Endothelial cell of coronary artery (primary cell): ENCODE data around the gene TCTA. TPM values are rescaled to one million over a fixed set of nuclear protein-coding genes. Genes with fewer than 3 reads are reported as not detected.

ENCODE experiments used
- total RNA-seq: library from RNA; depleted of rRNA; stranded (reverse); fragments of >200 nt; gene quantifications from 2 replicates; pipeline ENCODE4 v1.2.3, GENCODE V29; 2014

Gene TCTA, protein sequence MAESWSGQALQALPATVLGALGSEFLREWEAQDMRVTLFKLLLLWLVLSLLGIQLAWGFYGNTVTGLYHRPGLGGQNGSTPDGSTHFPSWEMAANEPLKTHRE
- 12.8 and 13.5 TPM in 2 replicates for total RNA-seq

DNA sequence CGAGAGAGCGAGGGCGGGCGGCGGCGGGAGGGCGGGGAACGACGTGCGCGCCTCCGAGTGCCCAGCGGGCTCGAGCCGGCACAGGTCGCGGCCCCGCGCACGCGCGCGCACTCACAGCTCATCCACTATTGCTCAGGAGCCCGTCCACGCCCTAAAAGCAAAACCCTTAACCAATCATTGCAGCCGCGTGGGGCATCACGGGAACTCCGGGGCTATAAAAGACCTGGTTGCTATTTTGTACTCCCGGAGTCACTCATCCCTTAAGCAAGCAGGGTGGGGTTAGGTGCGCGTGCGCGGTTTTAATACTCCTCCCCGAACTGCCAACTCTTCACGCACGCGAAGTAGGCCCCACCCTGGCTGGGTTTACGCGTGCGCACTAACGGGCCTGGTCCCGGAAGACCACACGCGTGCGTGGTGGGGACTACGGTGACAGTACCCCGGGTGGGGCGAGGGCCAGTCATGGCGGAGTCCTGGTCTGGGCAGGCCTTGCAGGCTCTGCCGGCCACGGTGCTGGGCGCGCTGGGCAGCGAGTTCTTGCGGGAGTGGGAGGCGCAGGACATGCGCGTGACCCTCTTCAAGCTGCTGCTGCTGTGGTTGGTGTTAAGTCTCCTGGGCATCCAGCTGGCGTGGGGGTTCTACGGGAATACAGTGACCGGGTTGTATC, at the start of gene TCTA, which contains the start of gene RHOA:
TCTA (plus strand) TSS at position 456 of the 664 bp plus-strand sequence; CDS start at position 460, 4 bp downstream.
RHOA (minus strand) TSS at position 9 of the 664 bp plus-strand sequence. CDS start 36,387 bp downstream, outside the sequence.

DNA sequence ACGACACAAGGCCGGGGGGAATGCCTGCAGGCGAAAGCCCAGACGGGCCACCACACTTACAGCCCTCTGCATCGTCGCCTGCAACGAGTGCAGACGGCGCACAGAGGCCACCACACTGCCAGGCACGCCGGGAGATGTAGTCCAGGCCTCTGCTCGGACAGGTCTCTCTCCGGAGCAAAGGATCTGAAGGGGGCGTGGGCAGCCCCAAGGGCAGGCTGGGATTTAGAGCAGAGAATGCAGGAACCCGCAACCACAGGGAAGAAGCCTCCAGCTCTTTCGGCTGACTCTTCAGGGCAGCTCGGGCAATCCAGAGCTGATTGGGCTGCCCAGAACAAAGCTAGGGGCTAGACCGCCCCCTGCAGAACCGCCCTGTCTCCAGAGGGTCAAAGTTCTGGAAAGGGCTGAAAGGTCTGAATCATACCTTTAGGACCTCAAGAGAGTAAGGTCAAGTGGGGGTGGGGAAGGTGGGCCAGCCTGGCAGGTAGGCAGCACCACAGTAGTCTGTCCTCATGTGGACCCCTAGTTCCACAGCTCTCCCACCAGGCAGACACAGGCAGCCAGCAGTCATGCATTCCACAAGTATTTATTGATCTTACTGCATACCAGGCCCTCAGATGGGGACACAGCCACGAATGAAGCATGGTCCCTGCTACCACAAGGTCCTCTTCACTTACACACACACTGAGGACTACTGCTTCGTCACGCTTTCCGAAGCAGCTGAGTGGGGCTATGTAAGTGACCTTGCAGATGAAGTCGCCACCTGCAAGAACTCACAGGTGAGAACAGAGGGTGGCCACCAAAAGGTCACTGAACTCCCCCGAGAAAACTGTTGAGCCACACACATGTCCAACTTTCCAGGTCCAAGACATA, 10.4 kb downstream of the TCTA start, which contains the start of gene AMT:
AMT (minus strand) TSS at position 95 of the 870 bp plus-strand sequence; CDS start at position 72, 23 bp downstream.

Other genes starting within 250 kb of the TCTA start
- gene CCDC71, start 246.1 kb upstream of the TCTA start, total RNA-seq, result 15.2 and 18.6 TPM in 2 replicates
- 29.3 and 31.9 TPM in 2 replicates for gene KLHDC8B, start 240.8 kb upstream of the TCTA start, total RNA-seq
- gene C3orf62, start 135.2 kb upstream of the TCTA start, total RNA-seq, result 0.81 and 2.0 TPM in 2 replicates
- gene USP4, start 72.4 kb upstream of the TCTA start, total RNA-seq, result 26.7 and 33.3 TPM in 2 replicates
- 330 and 468 TPM in 2 replicates for gene GPX1, start 54.1 kb upstream of the TCTA start, total RNA-seq
- gene RHOA, start 447 bp upstream of the TCTA start, total RNA-seq, result 507 and 573 TPM in 2 replicates
- 0.27 and 1.2 TPM in 2 replicates for gene AMT, start 10.1 kb downstream of the TCTA start, total RNA-seq
- gene NICN1, start 16.9 kb downstream of the TCTA start, total RNA-seq, result 5.7 and 6.2 TPM in 2 replicates
- 23.4 and 32.8 TPM in 2 replicates for gene DAG1, start 57.8 kb downstream of the TCTA start, total RNA-seq
- under 0.01 and 0.09 TPM in 2 replicates for gene BSN, start 142.1 kb downstream of the TCTA start, total RNA-seq